Measurements from ENCODE around the gene CCDC93. TPM values are rescaled to one million over a fixed set of nuclear protein-coding genes. Genes with fewer than 3 reads are reported as not detected.
"Not testable (repeated sequence)": the region's sequence is repeated elsewhere in the genome, so short reads cannot be mapped to it uniquely, and the experiment has no call there.

The CCDC93 gene
- total RNA-seq, 1 donor from 2014 or later = 37.0 TPM

DNA sequence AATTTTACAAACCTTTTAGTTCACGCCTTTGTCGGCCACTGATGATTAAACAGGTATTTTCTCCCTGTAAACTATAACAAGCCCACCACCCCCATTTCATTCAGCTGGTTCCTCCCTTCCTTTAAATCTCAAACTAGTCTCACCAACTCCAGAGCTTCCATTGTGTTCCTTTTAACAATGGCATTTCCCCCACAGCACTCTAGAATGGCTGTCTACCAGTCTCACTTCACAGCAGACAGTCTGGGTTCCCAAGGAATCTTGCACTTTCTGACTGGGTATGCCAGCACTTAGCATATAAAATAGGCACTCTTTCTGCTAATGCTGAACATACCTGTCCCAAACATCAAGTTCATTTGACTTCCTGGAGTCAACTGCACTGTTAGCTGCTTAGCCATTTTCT is 75.3 kb downstream of the CCDC93 start:
- intact Hi-C loops (cut with micrococcal nuclease) = loop anchor here (10.0 kb wide), 1 partner anchor 124 kb away; the partner anchor contains the start of gene DDX18
- H3K27ac Mint-ChIP-seq = no peak overlapping the region
- DNase-seq (ENCODE audit: low spot score) = no peak
- H3K4me1 Mint-ChIP-seq (ENCODE audit: low read depth) = no peaks in the 10 kb centered on the region
- no peaks in the 10 kb centered on the region for H3K27me3 Mint-ChIP-seq (ENCODE audit: low read depth)
- no peaks in the 10 kb centered on the region for H3K9me3 Mint-ChIP-seq
- no peak overlapping the region for H3K4me3 Mint-ChIP-seq (ENCODE audit: low read depth)
- peaks cover 57% of the 10 kb centered on the region for H3K36me3 Mint-ChIP-seq (ENCODE audit: low read depth)

DNA sequence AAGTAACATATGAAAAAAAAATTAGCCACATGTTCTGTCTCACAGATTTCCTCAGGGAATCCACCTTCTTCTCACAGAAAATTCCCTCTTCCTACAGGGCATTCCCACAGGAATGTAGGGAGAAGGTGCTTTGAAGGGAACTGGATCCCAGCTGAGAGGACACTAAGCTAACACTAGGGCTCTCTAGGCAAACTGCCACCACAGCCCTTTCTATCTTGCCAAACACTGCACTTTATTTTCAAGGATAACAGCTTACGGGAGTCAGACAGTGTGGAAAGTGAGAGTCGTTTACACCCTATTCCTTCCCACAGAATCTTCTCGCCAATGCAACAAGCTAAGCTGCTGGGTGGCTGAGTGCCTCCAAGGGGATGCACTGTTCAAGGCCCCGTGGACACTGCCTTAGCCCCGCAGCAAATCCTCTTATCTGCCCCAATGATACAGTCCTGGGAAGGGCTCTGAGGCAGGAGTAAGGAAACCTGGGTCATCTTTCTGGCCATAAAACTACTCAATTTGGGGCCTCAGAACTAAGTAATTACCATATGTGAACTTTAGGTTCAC is 76.9 kb downstream of the CCDC93 start:
- Mint-ChIP-seq H3K9me3 (no peaks in the 10 kb centered on the region), H3K36me3 (ENCODE audit: low read depth) (peaks cover 57% of the 10 kb centered on the region), H3K27ac (no peak overlapping the region), H3K4me3 (ENCODE audit: low read depth) (no peak overlapping the region), H3K4me1 (ENCODE audit: low read depth) (no peaks in the 10 kb centered on the region), H3K27me3 (ENCODE audit: low read depth) (no peaks in the 10 kb centered on the region)
- DNase-seq (ENCODE audit: low spot score) = no peak
- intact Hi-C loops (cut with micrococcal nuclease) = loop anchor here (10.0 kb wide), 1 partner anchor 122 kb away; the partner anchor contains the start of gene DDX18

DNA sequence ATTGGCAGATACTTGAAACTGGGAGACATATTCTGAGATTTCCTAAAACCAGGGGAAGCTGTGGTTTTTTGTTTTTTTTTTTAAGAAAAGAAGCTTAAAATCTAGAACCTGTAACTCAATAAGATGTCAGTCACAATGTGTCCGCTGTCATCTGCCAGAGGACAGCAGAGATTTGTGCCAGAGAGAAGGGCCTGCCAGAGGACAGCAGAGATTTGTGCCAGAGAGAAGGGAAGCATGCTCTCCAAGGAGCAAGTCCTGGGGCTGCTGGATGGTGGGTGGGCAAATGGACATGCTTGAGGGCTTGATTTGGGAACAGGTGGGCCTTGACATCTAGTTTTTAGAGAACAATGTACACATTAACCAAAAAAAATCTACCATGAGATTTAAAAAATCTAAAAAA is 77.9 kb downstream of the CCDC93 start:
- Mint-ChIP-seq H3K9me3 (no peaks in the 10 kb centered on the region), H3K4me3 (ENCODE audit: low read depth) (no peak overlapping the region), H3K36me3 (ENCODE audit: low read depth) (peaks cover 63% of the 10 kb centered on the region), H3K4me1 (ENCODE audit: low read depth) (no peaks in the 10 kb centered on the region), H3K27ac (no peak overlapping the region), H3K27me3 (ENCODE audit: low read depth) (no peaks in the 10 kb centered on the region)
- no peak for DNase-seq (ENCODE audit: low spot score)
- intact Hi-C loops (cut with micrococcal nuclease) = loop anchor here (10.0 kb wide), 1 partner anchor 121 kb away; the partner anchor contains the start of gene DDX18

DNA sequence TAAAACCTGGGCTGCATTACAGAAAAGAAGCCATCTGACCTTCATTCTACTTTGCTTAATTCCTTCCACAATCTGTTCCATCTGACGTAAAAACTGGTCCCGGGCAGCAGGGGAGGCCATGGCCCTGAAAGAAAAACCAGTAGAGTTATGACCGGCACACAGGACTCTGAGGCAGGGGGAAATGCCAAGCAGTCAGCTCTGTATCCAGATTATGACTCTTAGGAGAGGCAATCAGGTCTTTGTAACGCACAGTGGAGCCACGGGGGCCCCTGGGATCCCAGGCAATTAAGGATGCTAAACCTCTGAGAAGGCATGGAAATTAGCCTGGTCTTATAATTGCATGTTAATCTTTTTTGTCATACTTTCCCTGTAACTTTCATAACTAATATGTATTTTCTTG is 78.4 kb downstream of the CCDC93 start:
- Mint-ChIP-seq H3K4me1 (ENCODE audit: low read depth) (no peaks in the 10 kb centered on the region), H3K27me3 (ENCODE audit: low read depth) (no peaks in the 10 kb centered on the region), H3K9me3 (no peaks in the 10 kb centered on the region), H3K4me3 (ENCODE audit: low read depth) (no peak overlapping the region), H3K27ac (no peak overlapping the region), H3K36me3 (ENCODE audit: low read depth) (peaks cover 65% of the 10 kb centered on the region)
- intact Hi-C loops (cut with micrococcal nuclease) = loop anchor here (10.0 kb wide), 1 partner anchor 121 kb away; the partner anchor contains the start of gene DDX18
- DNase-seq (ENCODE audit: low spot score) = no peak

DNA sequence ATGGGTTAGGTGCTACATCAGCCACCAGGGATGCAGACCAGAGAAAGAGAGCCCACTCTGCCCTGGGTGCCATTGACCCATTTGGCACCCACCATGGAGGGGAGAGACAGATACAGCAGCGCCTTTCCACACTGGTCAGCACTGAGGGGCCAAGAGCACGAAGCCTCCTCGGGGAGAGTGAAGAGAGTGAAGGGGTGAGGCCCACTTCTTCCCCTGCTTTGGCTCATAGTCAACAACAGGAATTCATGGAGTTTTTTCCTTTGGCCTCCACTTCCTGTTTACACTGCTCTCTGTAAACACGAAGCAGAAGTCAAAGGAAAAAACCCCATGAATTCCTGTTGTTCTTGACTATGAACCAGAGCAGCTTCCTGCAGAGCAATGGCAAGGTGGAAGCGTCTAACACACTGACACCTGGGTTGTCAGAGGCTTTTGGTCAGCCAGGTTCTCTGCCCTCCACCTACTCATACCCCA is 80.0 kb downstream of the CCDC93 start:
- H3K4me1 Mint-ChIP-seq (ENCODE audit: low read depth) = no peaks in the 10 kb centered on the region
- peaks cover 66% of the 10 kb centered on the region for H3K36me3 Mint-ChIP-seq (ENCODE audit: low read depth)
- no peaks in the 10 kb centered on the region for H3K27me3 Mint-ChIP-seq (ENCODE audit: low read depth)
- no peak overlapping the region for H3K27ac Mint-ChIP-seq
- no peaks in the 10 kb centered on the region for H3K9me3 Mint-ChIP-seq
- DNase-seq (ENCODE audit: low spot score) = no peak
- intact Hi-C loops (cut with micrococcal nuclease) = loop anchor here (10.0 kb wide), 1 partner anchor 119 kb away; the partner anchor contains the start of gene DDX18
- H3K4me3 Mint-ChIP-seq (ENCODE audit: low read depth) = no peak overlapping the region

DNA sequence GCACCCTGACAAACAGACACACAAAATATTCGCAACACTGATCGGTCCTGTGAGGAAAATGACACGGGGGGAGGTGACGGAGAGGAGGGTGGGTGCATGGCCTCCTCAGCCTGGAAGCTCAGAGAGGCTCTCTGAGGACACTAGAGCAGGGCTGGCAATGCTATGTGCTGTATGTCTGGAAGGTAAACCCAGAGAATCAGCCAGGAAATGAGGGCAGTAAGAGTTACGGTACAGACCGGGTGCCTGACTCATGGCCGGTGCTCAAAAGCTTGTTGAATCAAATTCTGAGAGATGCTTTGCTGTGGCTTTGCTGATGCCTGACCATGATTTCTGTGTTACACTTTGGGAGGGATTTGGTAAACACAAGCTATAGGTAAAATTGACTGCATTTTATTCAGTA is 81.9 kb downstream of the CCDC93 start:
- no peak for DNase-seq (ENCODE audit: low spot score)
- H3K9me3 Mint-ChIP-seq = no peaks in the 10 kb centered on the region
- intact Hi-C loops (cut with micrococcal nuclease) = loop anchor here (10.0 kb wide), 1 partner anchor 117 kb away; the partner anchor contains the start of gene DDX18
- peaks cover 82% of the 10 kb centered on the region for H3K36me3 Mint-ChIP-seq (ENCODE audit: low read depth)
- no peak overlapping the region for H3K4me3 Mint-ChIP-seq (ENCODE audit: low read depth)
- H3K27ac Mint-ChIP-seq = no peak overlapping the region
- H3K4me1 Mint-ChIP-seq (ENCODE audit: low read depth) = no peaks in the 10 kb centered on the region
- no peaks in the 10 kb centered on the region for H3K27me3 Mint-ChIP-seq (ENCODE audit: low read depth)

DNA sequence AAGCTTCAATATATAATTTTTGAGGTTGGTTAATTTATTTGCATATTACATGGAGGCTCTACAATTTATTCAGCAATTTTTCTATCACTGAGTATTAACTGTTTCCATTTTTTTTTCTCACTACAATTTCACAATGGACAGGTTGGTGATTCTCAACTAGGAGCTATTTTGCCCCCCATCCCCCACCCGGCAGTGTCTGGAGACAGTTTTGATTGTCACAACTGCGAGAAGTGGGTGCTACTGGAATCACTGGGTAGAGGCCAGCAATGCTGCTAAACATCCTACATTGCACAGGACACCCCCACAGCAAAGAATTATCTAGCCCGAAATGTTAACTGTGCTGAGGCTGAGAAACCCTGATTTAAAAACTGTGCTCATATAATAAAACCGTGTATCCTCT is 82.6 kb downstream of the CCDC93 start:
- no peak for DNase-seq (ENCODE audit: low spot score)
- no peaks in the 10 kb centered on the region for H3K9me3 Mint-ChIP-seq
- no peak overlapping the region for H3K4me3 Mint-ChIP-seq (ENCODE audit: low read depth)
- H3K27me3 Mint-ChIP-seq (ENCODE audit: low read depth) = no peaks in the 10 kb centered on the region
- peaks cover 82% of the 10 kb centered on the region for H3K36me3 Mint-ChIP-seq (ENCODE audit: low read depth)
- no peaks in the 10 kb centered on the region for H3K4me1 Mint-ChIP-seq (ENCODE audit: low read depth)
- no peak overlapping the region for H3K27ac Mint-ChIP-seq
- intact Hi-C loops (cut with micrococcal nuclease) = loop anchor here (10.0 kb wide), 1 partner anchor 116 kb away; the partner anchor contains the start of gene DDX18

DNA sequence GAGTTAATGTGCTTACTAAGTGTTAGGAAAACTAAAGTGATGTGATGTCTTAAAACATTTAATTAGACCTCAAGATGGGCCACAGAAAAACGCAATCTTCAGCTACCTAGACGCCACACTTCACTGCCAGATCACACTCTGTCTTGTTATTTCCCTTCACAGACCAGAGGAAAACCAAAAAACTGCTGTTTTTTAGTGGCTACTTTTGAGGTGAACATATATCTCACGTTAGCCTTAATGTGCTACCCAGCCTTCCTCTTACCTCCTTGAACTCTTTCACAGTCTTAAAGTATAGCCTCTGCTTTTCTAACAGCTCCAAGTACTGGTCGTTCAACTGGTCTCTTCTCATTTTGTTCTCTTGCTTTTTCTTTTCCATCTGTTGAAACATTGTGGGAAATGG is 83.1 kb downstream of the CCDC93 start:
- intact Hi-C loops (cut with micrococcal nuclease) = loop anchor here (10.0 kb wide), 1 partner anchor 116 kb away; the partner anchor contains the start of gene DDX18
- H3K4me3 Mint-ChIP-seq (ENCODE audit: low read depth) = no peak overlapping the region

DNA sequence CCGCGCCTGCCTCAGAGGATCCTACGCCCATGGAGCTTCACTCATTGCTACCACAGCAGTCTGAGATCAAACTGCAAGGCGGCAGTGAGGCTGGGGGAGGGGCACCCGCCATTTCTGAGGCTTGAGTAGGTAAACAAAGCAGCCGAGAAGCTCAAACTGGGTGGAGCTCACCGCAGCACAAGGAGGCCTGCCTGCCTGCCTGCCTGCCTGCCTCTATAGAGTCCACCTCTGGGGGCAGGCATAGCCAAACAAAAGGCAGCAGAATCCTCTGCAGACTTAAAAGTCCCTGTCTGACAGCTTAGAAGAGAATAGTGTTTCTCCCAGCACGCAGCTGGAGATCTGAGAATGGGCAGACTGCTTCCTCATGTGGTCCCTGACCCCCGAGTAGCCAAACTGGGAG is 90.4 kb downstream of the CCDC93 start:
- H3K27me3 Mint-ChIP-seq (ENCODE audit: low read depth); H3K4me3 Mint-ChIP-seq (ENCODE audit: low read depth); intact Hi-C loops (cut with micrococcal nuclease): not testable (repeated sequence)

More for the DNA sequence above, 83.1 kb downstream of the CCDC93 start:
- H3K36me3 Mint-ChIP-seq (ENCODE audit: low read depth) = peaks cover 85% of the 10 kb centered on the region
- no peaks in the 10 kb centered on the region for H3K4me1 Mint-ChIP-seq (ENCODE audit: low read depth)
- no peak for DNase-seq (ENCODE audit: low spot score)
- H3K27ac Mint-ChIP-seq = no peak overlapping the region
- H3K9me3 Mint-ChIP-seq = no peaks in the 10 kb centered on the region
- H3K27me3 Mint-ChIP-seq (ENCODE audit: low read depth) = no peaks in the 10 kb centered on the region

DNA sequence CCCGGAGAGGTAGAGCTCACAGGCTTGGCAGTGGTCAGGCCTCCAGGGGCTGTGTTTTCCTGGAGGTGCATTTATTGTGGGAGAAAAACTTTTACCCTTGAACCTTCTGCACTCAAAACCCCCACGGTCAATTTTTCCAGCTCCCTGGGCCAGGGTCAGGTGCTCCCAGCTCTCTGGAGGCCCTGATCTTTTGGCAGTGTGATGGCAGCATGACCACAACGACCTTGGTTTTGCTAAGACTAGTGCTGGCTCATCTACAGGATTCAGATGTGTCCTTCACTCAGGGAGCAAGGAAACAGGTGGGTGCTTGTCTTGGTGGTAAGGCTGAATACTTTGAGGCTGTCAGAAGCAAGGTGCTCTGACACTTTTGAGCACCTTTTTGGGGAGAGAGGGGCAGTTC is 92.3 kb downstream of the CCDC93 start:
- intact Hi-C loops (cut with micrococcal nuclease) = no loop called here
- Mint-ChIP-seq H3K36me3 (ENCODE audit: low read depth) (peaks cover 75% of the 10 kb centered on the region), H3K27me3 (ENCODE audit: low read depth) (no peaks in the 10 kb centered on the region), H3K27ac (no peak overlapping the region), H3K4me3 (ENCODE audit: low read depth) (no peak overlapping the region), H3K4me1 (ENCODE audit: low read depth) (no peaks in the 10 kb centered on the region), H3K9me3 (no peaks in the 10 kb centered on the region)
- DNase-seq (ENCODE audit: low spot score) = no peak

More for the DNA sequence above, 90.4 kb downstream of the CCDC93 start:
- DNase-seq (ENCODE audit: low spot score); H3K9me3 Mint-ChIP-seq; H3K27ac Mint-ChIP-seq; H3K4me1 Mint-ChIP-seq (ENCODE audit: low read depth): not testable (repeated sequence)
- H3K36me3 Mint-ChIP-seq (ENCODE audit: low read depth) = peaks cover 83% of the 10 kb centered on the region

DNA sequence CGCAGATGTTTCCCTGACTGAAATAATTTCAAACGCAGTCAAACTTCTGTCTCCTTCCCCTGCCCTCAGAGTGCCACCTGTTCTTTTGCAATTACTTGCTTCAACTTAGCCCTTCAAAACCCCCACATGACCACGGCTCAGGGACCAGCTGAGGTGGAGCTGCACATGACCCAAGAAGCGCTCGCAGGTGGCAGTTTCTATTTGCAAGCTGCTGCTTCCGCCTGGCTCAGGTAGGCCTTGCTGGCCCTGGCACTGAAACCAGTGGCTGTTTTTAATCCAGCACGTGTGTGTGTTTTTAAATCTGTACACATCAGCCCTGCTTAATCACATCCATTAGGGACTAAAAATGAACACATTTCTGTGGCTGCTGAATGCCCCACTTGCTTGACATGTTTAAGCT is 95.3 kb downstream of the CCDC93 start:
- H3K27ac Mint-ChIP-seq = no peak overlapping the region
- H3K36me3 Mint-ChIP-seq (ENCODE audit: low read depth) = peaks cover 67% of the 10 kb centered on the region
- peaks cover 4% of the 10 kb centered on the region for H3K9me3 Mint-ChIP-seq
- H3K27me3 Mint-ChIP-seq (ENCODE audit: low read depth) = no peaks in the 10 kb centered on the region
- no peak for DNase-seq (ENCODE audit: low spot score)
- intact Hi-C loops (cut with micrococcal nuclease) = no loop called here
- no peak overlapping the region for H3K4me3 Mint-ChIP-seq (ENCODE audit: low read depth)
- no peaks in the 10 kb centered on the region for H3K4me1 Mint-ChIP-seq (ENCODE audit: low read depth)

DNA sequence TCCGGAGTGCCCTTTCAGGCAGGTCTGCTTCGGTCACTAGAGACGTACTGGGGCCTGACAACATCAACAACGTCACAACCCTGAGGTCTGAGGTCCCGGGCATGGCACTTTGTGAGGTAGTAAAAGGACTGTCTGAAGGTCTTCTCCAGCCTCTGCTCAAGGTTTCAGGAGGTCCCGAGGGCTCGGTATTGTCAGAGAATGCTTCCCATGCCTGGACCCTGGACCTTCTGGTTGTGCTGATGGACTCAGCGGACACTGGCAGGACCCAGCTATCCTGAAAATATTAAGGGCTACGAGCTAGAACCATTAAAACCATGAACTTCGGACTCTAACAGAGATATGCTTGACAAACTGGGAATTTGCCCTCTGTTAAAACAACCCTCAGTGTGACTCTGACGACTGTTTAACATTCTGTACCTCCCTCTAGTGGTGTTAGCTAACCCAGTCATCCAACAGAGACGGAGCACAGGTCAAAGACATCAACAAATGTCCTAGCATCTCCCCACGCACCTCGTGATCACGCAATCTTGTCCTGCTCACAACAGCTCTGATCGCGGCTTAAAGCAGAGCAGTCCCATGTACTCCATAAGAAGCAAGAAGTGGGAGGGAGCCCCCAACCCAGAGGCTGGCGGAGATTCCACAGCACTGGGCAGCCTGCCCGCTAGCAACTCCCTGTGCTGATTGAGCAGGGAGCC is 96.5 kb downstream of the CCDC93 start:
- no peak overlapping the region for H3K4me3 Mint-ChIP-seq (ENCODE audit: low read depth)
- intact Hi-C loops (cut with micrococcal nuclease) = no loop called here
- no peaks in the 10 kb centered on the region for H3K27me3 Mint-ChIP-seq (ENCODE audit: low read depth)
- H3K4me1 Mint-ChIP-seq (ENCODE audit: low read depth) = no peaks in the 10 kb centered on the region
- no peak for DNase-seq (ENCODE audit: low spot score)
- H3K27ac Mint-ChIP-seq = no peak overlapping the region
- peaks cover 4% of the 10 kb centered on the region for H3K9me3 Mint-ChIP-seq
- H3K36me3 Mint-ChIP-seq (ENCODE audit: low read depth) = peaks cover 60% of the 10 kb centered on the region

DNA sequence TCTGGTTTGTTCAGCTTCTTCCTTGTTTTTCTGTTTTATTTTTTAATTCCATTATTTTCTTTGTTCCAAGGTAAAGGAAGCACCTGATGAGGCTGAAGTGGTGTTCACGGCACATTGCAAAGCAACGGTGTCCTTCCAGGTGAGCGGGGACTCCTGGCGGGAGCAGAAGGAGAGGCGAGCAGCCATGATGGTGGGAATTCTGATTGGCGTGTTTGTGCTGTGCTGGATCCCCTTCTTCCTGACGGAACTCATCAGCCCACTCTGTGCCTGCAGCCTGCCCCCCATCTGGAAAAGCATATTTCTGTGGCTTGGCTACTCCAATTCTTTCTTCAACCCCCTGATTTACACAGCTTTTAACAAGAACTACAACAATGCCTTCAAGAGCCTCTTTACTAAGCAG is 110.9 kb downstream of the CCDC93 start:
- no peaks in the 10 kb centered on the region for H3K27me3 Mint-ChIP-seq (ENCODE audit: low read depth)
- intact Hi-C loops (cut with micrococcal nuclease) = no loop called here
- no peak overlapping the region for H3K27ac Mint-ChIP-seq
- no peaks in the 10 kb centered on the region for H3K9me3 Mint-ChIP-seq
- H3K4me1 Mint-ChIP-seq (ENCODE audit: low read depth) = no peaks in the 10 kb centered on the region
- H3K4me3 Mint-ChIP-seq (ENCODE audit: low read depth) = no peak overlapping the region
- no peaks in the 10 kb centered on the region for H3K36me3 Mint-ChIP-seq (ENCODE audit: low read depth)
- DNase-seq (ENCODE audit: low spot score) = no peak

All from activated T-helper 2 cell treated with anti-CD3 and anti-CD28 coated beads, Interferon-gamma antibody, Interleukin-2, Interleukin-4, amounts not matched to agents 10 μg/mL and 5 μg/mL and 100 μg/mL, durations not matched to agents 14 hours and 24 hours and 36 hours (primary cell).